Measurements from ENCODE around the gene B3GNT3.

DNA sequence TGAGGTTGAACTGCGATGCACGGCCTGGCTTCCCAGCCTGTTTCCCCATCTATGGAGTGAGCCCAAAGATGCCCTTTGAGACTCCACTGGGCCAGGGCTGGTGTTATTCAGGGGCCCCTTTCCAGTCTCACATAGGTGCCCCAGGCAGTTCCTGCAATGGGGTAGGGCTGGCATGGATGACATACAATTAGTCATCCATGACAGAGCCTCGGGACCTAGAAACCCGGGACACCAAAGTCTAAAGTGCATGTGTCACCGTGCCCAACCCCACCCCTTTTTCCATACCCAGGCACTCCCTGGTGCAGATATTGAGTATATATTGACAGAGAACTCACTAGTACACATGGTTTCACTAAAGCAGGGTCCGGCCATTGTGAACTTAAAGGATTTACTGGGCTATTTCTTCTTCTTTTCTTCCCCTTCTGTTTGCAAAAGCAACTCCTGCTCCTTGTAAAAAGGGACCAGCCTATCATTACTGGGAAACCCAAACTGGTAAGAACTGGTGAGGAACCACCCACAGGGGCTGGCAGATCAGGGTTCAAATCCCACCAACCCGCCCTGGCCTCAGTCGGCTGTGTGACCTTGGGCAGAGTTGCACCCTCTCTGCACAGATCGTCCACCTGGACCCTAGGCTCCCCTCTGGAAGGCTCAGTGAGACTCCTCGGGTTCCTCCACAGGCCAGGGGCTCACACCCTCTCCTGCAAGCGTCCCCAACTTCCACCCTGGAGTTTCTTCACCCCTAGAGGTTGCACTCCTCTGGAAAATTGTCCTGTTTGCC is 2.7 kb downstream of the B3GNT3 start:
- TF ChIP-seq, protein P1, sequence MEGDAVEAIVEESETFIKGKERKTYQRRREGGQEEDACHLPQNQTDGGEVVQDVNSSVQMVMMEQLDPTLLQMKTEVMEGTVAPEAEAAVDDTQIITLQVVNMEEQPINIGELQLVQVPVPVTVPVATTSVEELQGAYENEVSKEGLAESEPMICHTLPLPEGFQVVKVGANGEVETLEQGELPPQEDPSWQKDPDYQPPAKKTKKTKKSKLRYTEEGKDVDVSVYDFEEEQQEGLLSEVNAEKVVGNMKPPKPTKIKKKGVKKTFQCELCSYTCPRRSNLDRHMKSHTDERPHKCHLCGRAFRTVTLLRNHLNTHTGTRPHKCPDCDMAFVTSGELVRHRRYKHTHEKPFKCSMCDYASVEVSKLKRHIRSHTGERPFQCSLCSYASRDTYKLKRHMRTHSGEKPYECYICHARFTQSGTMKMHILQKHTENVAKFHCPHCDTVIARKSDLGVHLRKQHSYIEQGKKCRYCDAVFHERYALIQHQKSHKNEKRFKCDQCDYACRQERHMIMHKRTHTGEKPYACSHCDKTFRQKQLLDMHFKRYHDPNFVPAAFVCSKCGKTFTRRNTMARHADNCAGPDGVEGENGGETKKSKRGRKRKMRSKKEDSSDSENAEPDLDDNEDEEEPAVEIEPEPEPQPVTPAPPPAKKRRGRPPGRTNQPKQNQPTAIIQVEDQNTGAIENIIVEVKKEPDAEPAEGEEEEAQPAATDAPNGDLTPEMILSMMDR (IDR thresholded peaks at IDR 0.05; ENCODE audit: low read depth, low read length), result no peak
- no peak for TF ChIP-seq EZH2phosphoT487 (IDR thresholded peaks at IDR 0.05; ENCODE audit: low read depth)

Measured in OCI-LY3 (cell line).